AG04450 (cell line): ENCODE results near the gene TEC. TPM values are rescaled to one million over a fixed set of nuclear protein-coding genes. Genes with fewer than 3 reads are reported as not detected.

Experiments used
- CTCF ChIA-PET: fragments of 300-600, 350-600 bp; formaldehyde crosslinking; extraction: SDS; loops from one replicate; lab custom pipeline; 2022; ENCODE audit warnings: antibody characterized with exemption, inconsistent platforms; lab: Charles Lee
- POLR2A ChIA-PET: fragments of 350-600 bp; formaldehyde crosslinking; extraction: SDS; loops from one replicate; lab custom pipeline; 2021; ENCODE audit warnings: antibody characterized with exemption, inconsistent platforms; lab: Yijun Ruan, JAX
- DNase-seq: peaks from one replicate; pipeline ENCODE4 v3.0.0-alpha.2; 2011; ENCODE audit warnings: low read depth, low spot score
- H3K27ac ChIP-seq: one replicate; pipeline ENCODE4 v1.5.1; 2012; ENCODE audit warnings: low read depth, low read length, control low read depth
- H3K27me3 ChIP-seq: one replicate; pipeline ENCODE4 v1.6.0; 2012; ENCODE audit warnings: low read length; ENCODE audit not compliant: control insufficient read depth, insufficient read depth
- H3K4me3 ChIP-seq: 2 replicates; pipeline ENCODE4 v1.5.1; 2011; ENCODE audit warnings: mild to moderate bottlenecking, low read depth, low read length, control low read depth
- H3K9me3 ChIP-seq: 2 replicates; pipeline ENCODE4 v1.5.1; 2012; ENCODE audit warnings: low read length; ENCODE audit not compliant: control insufficient read depth, insufficient read depth
- CTCF ChIP-seq: IDR thresholded peaks from 2 replicates; pipeline ENCODE4 v1.5.1; 2011; ENCODE audit warnings: low read depth, low read length, control low read depth, inconsistent platforms
- polyA plus RNA-seq: library from polyadenylated mRNA; depleted of rRNA; stranded (reverse); fragments of >200 nt; gene quantifications from 2 replicates; pipeline ENCODE4 v1.2.3, GENCODE V29; 2011

Gene TEC
- polyA plus RNA-seq, 1 experiment, result 0.21 TPM

GRCh38 chr4:48216563-48216962, 53.1 kb downstream of the TEC start:
- POLR2A ChIA-PET, result no interaction called here
- DNase-seq, result no peak
- Histone ChIP-seq H3K9me3 (no peaks in the 10 kb centered on the region), H3K4me3 (no peak overlapping the region), H3K27me3 (peaks cover 2% of the 10 kb centered on the region), H3K27ac (no peak overlapping the region)
- CTCF ChIA-PET, result interaction anchor here (1.5 kb wide), 1 partner anchor 12 kb away, joined by 3 read pairs; no protein-coding TSS in a partner anchor
- TF ChIP-seq CTCF, result no peak

- Histone ChIP-seq H3K27me3 (peaks cover 2% of the 10 kb centered on the region), H3K27ac (no peak overlapping the region), H3K9me3 (no peaks in the 10 kb centered on the region), H3K4me3 (no peak overlapping the region)
- DNase-seq, result no peak
- TF ChIP-seq CTCF, result no peak
- CTCF ChIA-PET, result interaction anchor here (0.7 kb wide), 1 partner anchor 10 kb away, joined by 3 read pairs; no protein-coding TSS in a partner anchor
- POLR2A ChIA-PET, result no interaction called here
These were observed 53.7 kb downstream of the TEC start for GRCh38 chr4:48215977-48216376.

- POLR2A ChIA-PET, result no interaction called here
- H3K9me3 ChIP-seq, result no peaks in the 10 kb centered on the region
- TF ChIP-seq CTCF, result no peak
- CTCF ChIA-PET, result no interaction called here
- no peak overlapping the region for H3K27ac ChIP-seq
- H3K27me3 ChIP-seq, result peaks cover 2% of the 10 kb centered on the region
- no peak for DNase-seq
- no peak overlapping the region for H3K4me3 ChIP-seq
These were observed 57.5 kb downstream of the TEC start for GRCh38 chr4:48212165-48212564.

GRCh38 chr4:48210966-48211328, 58.7 kb downstream of the TEC start:
- ChIA-PET CTCF (no interaction called here), POLR2A (no interaction called here)
- DNase-seq, result no peak

GRCh38 chr4:48205626-48206025, 64.0 kb downstream of the TEC start:
- H3K27me3 ChIP-seq, result peaks cover 5% of the 10 kb centered on the region
- DNase-seq, result no peak
- no peaks in the 10 kb centered on the region for H3K9me3 ChIP-seq
- H3K4me3 ChIP-seq, result no peak overlapping the region
- ChIA-PET CTCF (interaction anchor here (0.6 kb wide), 1 partner anchor 10 kb away, joined by 3 read pairs; no protein-coding TSS in a partner anchor), POLR2A (no interaction called here)
- H3K27ac ChIP-seq, result no peak overlapping the region
- TF ChIP-seq CTCF, result no peak

More at GRCh38 chr4:48210966-48211328, 58.7 kb downstream of the TEC start:
- TF ChIP-seq CTCF, result no peak
- Histone ChIP-seq H3K9me3 (no peaks in the 10 kb centered on the region), H3K27ac (no peak overlapping the region), H3K27me3 (peaks cover 3% of the 10 kb centered on the region), H3K4me3 (no peak overlapping the region)
